Osteoblast (primary cell): ENCODE measurements around the gene AKT2. TPM values are rescaled to one million over a fixed set of nuclear protein-coding genes. Genes with fewer than 3 reads are reported as not detected.

Experiments
- DNase-seq: peaks from one replicate; pipeline ENCODE4 v3.0.0; 2011; ENCODE audit warnings: low spot score, mixed read lengths; ENCODE audit not compliant: insufficient read length; ENCODE audit errors: missing footprints
- H2AFZ ChIP-seq: 2 replicates; pipeline ENCODE4 v1.6.0; 2011; ENCODE audit warnings: mild to moderate bottlenecking, low read length
- H3K27ac ChIP-seq: 2 replicates; pipeline ENCODE4 v1.5.1; 2011; ENCODE audit warnings: mild to moderate bottlenecking, low read depth, low read length, moderate library complexity
- H3K27me3 ChIP-seq: 2 replicates; pipeline ENCODE4 v1.6.0; 2012; ENCODE audit warnings: mild to moderate bottlenecking, control low read depth, inconsistent platforms, low read length, moderate library complexity; ENCODE audit not compliant: insufficient read depth
- H3K36me3 ChIP-seq: 2 replicates; pipeline ENCODE4 v1.5.1; 2011; ENCODE audit warnings: mild to moderate bottlenecking, low read length, control low read depth, moderate library complexity; ENCODE audit not compliant: insufficient read depth
- H3K4me1 ChIP-seq: 2 replicates; pipeline ENCODE4 v1.5.1; 2011; ENCODE audit warnings: mild to moderate bottlenecking, low read length, control low read depth, moderate library complexity; ENCODE audit not compliant: insufficient read depth
- H3K4me2 ChIP-seq: 2 replicates; pipeline ENCODE4 v1.6.0; 2011; ENCODE audit warnings: mild to moderate bottlenecking, low read length; ENCODE audit not compliant: insufficient read depth
- H3K4me3 ChIP-seq: fragments of 200-600 bp; sonication (generic); 3 replicates; pipeline ENCODE4 v1.5.1; 2012; ENCODE audit warnings: mild to moderate bottlenecking, low read length, inconsistent platforms; ENCODE audit not compliant: insufficient read depth
- H3K79me2 ChIP-seq: 2 replicates; pipeline ENCODE4 v1.6.0; 2012; ENCODE audit warnings: mild to moderate bottlenecking, low read length, control low read depth, inconsistent platforms; ENCODE audit not compliant: insufficient read depth
- H3K9me3 ChIP-seq: 2 replicates; pipeline ENCODE4 v1.5.1; 2011; ENCODE audit warnings: low read depth, low read length, control low read depth
- H4K20me1 ChIP-seq: 2 replicates; pipeline ENCODE4 v1.6.0; 2012; ENCODE audit warnings: mild to moderate bottlenecking, low read length, control low read depth; ENCODE audit not compliant: insufficient read depth
- total RNA-seq: library from RNA; depleted of rRNA; stranded (reverse); fragments of >200 nt; gene quantifications from 2 replicates; pipeline ENCODE4 v1.2.3, GENCODE V29; 2012
- TF ChIP-seq, protein P1 (sequence below): IDR thresholded peaks from 2 replicates; pipeline ENCODE4 v1.5.1; 2011; ENCODE audit warnings: mild to moderate bottlenecking, low read depth, low read length, moderate library complexity; ENCODE audit errors: extremely low read depth

The AKT2 gene
- total RNA-seq, 1 donor = 115 TPM

DNA sequence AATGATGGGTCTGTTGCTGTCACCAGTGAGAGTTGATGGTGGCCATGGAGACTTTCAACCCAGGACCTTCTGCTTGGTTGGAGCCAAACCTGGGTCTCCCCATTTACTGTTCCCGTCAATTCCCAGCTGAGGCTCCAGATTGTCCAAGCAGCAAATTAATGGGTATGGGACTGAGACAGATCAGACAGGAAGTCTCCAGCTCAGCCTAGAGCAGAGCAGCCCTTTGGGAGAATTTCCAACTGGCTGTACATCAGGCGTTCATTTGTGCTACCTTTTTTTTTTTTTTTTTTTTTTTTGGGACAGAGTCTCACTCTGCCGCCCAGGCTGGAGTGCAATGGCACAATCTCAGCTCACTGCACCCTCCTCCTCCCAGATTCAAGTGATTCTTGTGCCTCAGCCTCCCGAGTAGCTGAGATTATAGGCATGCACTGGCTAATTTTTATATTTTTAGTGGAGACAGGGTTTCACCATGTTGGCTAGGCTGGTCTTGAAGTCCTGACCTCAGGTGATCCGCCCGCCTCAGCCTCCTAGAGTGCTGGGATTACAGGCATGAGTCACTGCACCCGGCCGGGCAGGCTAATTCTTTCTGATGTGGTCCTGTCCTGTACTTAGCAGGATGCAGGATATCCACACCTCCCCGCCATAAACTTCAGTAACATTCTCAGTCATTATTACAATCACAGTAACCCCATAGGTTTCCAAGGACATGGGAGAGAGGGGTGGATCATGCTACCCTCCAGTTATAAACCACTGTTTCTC is 84.6 kb downstream of the AKT2 start:
- H3K27ac ChIP-seq = no peak overlapping the region
- no peaks in the 10 kb centered on the region for H3K27me3 ChIP-seq
- H3K9me3 ChIP-seq = peaks cover 4% of the 10 kb centered on the region
- H3K4me2 ChIP-seq = no peak overlapping the region
- H4K20me1 ChIP-seq = peaks cover 3% of the 10 kb centered on the region
- no peaks in the 10 kb centered on the region for H3K4me1 ChIP-seq
- H2AFZ ChIP-seq = no peak overlapping the region
- TF ChIP-seq, protein P1, sequence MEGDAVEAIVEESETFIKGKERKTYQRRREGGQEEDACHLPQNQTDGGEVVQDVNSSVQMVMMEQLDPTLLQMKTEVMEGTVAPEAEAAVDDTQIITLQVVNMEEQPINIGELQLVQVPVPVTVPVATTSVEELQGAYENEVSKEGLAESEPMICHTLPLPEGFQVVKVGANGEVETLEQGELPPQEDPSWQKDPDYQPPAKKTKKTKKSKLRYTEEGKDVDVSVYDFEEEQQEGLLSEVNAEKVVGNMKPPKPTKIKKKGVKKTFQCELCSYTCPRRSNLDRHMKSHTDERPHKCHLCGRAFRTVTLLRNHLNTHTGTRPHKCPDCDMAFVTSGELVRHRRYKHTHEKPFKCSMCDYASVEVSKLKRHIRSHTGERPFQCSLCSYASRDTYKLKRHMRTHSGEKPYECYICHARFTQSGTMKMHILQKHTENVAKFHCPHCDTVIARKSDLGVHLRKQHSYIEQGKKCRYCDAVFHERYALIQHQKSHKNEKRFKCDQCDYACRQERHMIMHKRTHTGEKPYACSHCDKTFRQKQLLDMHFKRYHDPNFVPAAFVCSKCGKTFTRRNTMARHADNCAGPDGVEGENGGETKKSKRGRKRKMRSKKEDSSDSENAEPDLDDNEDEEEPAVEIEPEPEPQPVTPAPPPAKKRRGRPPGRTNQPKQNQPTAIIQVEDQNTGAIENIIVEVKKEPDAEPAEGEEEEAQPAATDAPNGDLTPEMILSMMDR = no peak
- H3K36me3 ChIP-seq = peaks cover 20% of the 10 kb centered on the region
- H3K4me3 ChIP-seq = no peak overlapping the region
- no peak for DNase-seq
- no peaks in the 10 kb centered on the region for H3K79me2 ChIP-seq

DNA sequence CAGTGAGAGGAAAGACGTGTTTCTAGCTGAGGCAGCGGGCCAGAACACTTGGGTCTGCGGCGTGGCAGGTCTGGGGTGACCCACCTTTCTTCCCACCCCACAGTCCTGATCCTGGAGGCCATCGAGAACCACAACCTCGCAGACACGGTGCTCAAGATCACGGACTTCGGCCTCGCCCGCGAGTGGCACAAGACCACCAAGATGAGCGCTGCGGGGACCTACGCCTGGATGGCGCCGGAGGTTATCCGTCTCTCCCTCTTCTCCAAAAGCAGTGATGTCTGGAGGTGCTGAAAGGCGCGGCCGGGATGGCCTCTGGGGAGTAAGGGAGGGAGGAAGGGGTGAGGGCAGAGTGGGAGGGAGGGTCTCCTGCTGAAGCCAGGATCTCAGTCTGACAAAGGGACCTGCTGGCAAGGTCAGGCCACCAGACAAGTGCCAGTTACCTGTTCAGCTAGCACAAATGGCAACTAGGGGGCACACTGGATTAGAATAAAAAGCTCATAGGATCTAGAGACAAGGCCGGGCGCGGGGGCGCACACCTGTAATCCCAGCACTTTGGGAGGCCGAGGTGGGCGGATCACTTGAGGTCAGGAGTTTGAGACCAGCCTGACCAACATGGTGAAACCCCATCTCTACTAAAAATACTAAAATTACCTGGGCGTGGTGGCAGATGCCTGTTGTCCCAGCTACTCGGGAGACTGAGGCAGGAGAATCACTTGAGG is 86.7 kb downstream of the AKT2 start:
- H3K79me2 ChIP-seq = peaks cover 4% of the 10 kb centered on the region
- no peak overlapping the region for H3K4me2 ChIP-seq
- peaks cover 3% of the 10 kb centered on the region for H4K20me1 ChIP-seq
- H3K27me3 ChIP-seq = no peaks in the 10 kb centered on the region
- peaks cover 5% of the 10 kb centered on the region for H3K4me1 ChIP-seq
- no peaks in the 10 kb centered on the region for H3K9me3 ChIP-seq
- no peak overlapping the region for H3K27ac ChIP-seq
- H3K4me3 ChIP-seq = no peak overlapping the region
- no peak for DNase-seq
- no peak overlapping the region for H2AFZ ChIP-seq
- TF ChIP-seq, protein P1 = no peak
- H3K36me3 ChIP-seq = peaks cover 6% of the 10 kb centered on the region

DNA sequence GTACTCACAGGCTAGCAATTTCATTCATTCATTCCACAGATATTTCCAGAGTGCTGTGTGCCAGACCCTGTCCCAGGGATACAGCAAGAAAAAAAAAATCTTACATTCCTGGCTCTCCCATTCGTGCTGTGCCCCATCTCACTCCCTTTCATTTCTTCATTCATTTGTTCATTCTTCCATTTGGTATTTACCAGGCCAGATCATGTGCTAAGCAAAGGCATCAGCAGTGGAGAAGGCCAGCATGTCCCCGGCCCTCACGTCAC is 91.6 kb downstream of the AKT2 start:
- no peak for DNase-seq

More for the DNA sequence above, 91.6 kb downstream of the AKT2 start:
- H3K27ac ChIP-seq = peak overlapping the region; percentile 36
- H3K4me2 ChIP-seq = peak overlapping the region; percentile 82
- no peaks in the 10 kb centered on the region for H3K27me3 ChIP-seq
- H3K79me2 ChIP-seq = peaks cover 6% of the 10 kb centered on the region
- H3K9me3 ChIP-seq = no peaks in the 10 kb centered on the region
- H2AFZ ChIP-seq = no peak overlapping the region
- H3K36me3 ChIP-seq = no peaks in the 10 kb centered on the region
- peaks cover 14% of the 10 kb centered on the region for H3K4me1 ChIP-seq
- peaks cover 10% of the 10 kb centered on the region for H4K20me1 ChIP-seq
- no peak overlapping the region for H3K4me3 ChIP-seq
- TF ChIP-seq, protein P1 = no peak
